AG09319 (cell line): ENCODE measurements around the gene EFNB3.

Experiments used
- DNase-seq: peaks from one replicate; pipeline ENCODE4 v3.0.0-alpha.2; 2010; ENCODE audit warnings: low read depth; ENCODE audit errors: extremely low read depth
- CTCF ChIP-seq: IDR thresholded peaks from 2 replicates; pipeline ENCODE4 v1.5.1; 2011; ENCODE audit warnings: low read depth, mild to moderate bottlenecking, inconsistent platforms, low read length, moderate library complexity

The EFNB3 gene

DNA sequence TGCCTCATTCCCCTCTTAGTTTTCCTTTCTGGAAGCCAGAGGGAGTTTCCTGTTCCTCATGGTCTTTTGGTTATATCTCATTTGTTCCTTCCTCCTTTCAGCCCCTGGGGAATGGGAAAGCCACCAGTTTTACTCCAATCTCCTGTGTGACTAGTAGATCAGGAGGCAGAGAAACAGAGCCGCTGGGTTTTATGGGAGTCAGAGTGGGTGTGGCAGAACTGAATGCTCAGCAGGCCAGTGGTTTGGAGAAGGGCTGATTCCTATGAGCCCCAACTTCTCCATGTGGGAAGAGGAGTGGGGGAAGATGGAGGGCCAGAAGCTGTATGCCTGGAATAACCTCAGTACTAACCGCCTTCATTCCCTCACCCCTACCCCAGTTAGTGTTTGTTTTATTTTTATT is 16.6 kb downstream of the EFNB3 start:
- DNase-seq, result no peak
- TF ChIP-seq CTCF, result no peak

DNA sequence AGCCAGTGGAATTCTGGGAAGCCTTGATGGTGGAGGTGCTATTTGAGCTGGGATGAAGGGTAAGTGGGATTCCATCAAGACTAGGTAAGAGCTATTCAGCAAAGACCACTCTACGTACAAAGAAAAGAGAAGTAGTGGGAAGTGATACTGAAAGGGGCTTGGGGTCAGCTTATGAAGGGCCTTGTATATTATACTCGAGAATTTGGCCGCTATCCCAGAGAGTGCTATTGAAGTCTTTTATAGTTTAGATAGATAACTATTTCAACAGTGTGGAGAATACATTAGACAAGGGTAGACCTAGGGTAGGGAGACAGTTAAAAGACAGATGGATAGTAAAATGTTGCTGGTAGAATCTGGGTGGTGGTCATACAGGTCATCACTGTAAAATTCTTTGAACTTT is 22.9 kb downstream of the EFNB3 start:
- no peak for TF ChIP-seq CTCF
- no peak for DNase-seq

- DNase-seq, result no peak
- TF ChIP-seq CTCF, result no peak
Observed at GRCh38 chr17:7729816-7730215, 24.8 kb downstream of the EFNB3 start.

DNA sequence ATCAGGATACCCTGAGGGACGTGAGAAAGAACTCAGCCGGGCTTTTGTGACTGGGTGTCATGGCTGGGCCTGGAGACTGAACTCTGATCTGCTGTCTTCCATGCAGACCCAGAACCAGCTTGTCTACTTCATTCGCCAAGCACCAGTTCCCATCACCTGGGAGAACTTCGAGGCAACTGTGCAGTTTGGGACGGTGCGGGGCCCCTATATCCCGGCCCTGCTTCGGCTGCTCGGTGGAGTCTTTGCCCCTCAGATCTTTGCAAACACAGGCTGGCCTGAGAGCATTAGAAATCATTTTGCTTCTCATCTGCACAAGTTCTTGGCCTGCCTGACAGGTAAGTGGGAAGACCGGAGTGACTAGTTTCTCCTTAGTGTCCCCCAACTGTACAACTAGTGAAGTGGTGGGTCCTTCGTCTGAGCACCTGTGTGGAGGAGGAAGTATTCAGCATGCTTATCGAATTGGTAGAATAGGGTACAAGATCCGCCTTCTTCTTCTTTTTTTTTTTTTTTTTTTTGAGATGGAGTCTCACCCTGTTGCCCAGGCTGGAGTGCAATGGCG is 28.1 kb downstream of the EFNB3 start:
- DNase-seq, result no peak
- TF ChIP-seq CTCF, result no peak

GRCh38 chr17:7737601-7738000 is 32.6 kb downstream of the EFNB3 start:
- no peak for TF ChIP-seq CTCF
- DNase-seq, result no peak

GRCh38 chr17:7739746-7740145 is 34.7 kb downstream of the EFNB3 start:
- DNase-seq, result no peak
- no peak for TF ChIP-seq CTCF

DNA sequence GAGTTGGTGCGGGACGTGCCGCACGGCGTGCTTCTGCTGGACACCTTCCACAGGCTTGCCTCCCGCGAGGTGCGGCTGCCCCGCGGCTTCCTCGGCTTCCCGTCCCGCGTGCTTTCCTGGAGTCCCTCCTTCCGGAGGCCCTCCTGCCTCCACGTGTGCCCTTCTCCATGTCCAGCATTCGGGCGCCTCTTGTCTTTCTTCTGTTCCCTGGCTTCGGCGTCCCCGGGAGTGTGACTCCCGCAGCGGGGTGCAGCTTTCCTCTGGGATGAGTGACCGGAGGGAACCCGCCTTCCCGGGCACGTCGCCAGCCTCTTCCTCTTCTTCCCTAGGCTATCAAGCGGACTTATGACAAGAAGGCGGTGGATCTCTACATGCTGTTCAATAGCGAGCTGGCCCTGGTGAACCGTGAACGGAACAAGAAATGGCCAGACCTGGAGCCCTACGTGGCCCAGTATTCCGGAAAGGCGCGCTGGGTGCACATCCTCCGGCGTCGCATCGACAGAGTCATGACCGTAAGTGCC is 35.5 kb downstream of the EFNB3 start:
- DNase-seq, result no peak
- TF ChIP-seq CTCF, result no peak
